Panc1 (cell line): ENCODE measurements around the gene MVB12A. TPM values are rescaled to one million over a fixed set of nuclear protein-coding genes. Genes with fewer than 3 reads are reported as not detected.

Experiments
- ATAC-seq: fragments of 200-7000 bp; cut with Tn5 transposase; 2 replicates; pipeline ENCODE4 v1.9.1; 2020; ENCODE audit warnings: mild to moderate bottlenecking, moderate library complexity
- BruUV-seq: library from RNA; stranded (reverse); fragments of 400-500 nt; replicated peaks from 2 replicates; lab custom pipeline; 2021; lab: Mats Ljungman, UMichigan
- CTCF ChIA-PET: fragments of 300-600 bp; sonication (Branson Sonifier 250); formaldehyde crosslinking; loops from one replicate; lab custom pipeline; 2022; ENCODE audit warnings: antibody characterized with exemption; lab: Charles Lee
- POLR2A ChIA-PET: fragments of 300-600 bp; sonication (Branson Sonifier 250); formaldehyde crosslinking; loops from one replicate; lab custom pipeline; 2022; ENCODE audit warnings: antibody characterized with exemption; lab: Charles Lee
- DNase-seq: peaks from one replicate; pipeline ENCODE4 v3.0.0-alpha.2; 2010; ENCODE audit warnings: low read depth, low spot score
- H3K27ac ChIP-seq: 2 replicates; pipeline ENCODE4 v1.5.1; 2011; ENCODE audit warnings: mild to moderate bottlenecking, low read length, inconsistent platforms
- H3K27me3 ChIP-seq: fragments of 200-500 bp; sonication (Bioruptor generic); 2 replicates; pipeline ENCODE4 v1.6.0; 2014; ENCODE audit warnings: low read length, inconsistent platforms; ENCODE audit not compliant: control insufficient read depth, insufficient read depth
- H3K36me3 ChIP-seq: fragments of 200-500 bp; sonication (Bioruptor generic); 2 replicates; pipeline ENCODE4 v1.5.1; 2014; ENCODE audit warnings: inconsistent platforms, mild to moderate bottlenecking, low read length, moderate library complexity; ENCODE audit not compliant: control insufficient read depth, insufficient read depth
- H3K4me1 ChIP-seq: 2 replicates; pipeline ENCODE4 v1.5.1; 2011; ENCODE audit warnings: inconsistent platforms, mild to moderate bottlenecking, low read length, moderate library complexity; ENCODE audit not compliant: control insufficient read depth, insufficient read depth
- H3K4me3 ChIP-seq, 2 experiments: 2 replicates each; pipeline ENCODE4 v1.5.1; 2011 to 2012; ENCODE audit warnings: low read depth in 2 of 2, low read length in 2 of 2, mild to moderate bottlenecking in 2 of 2, inconsistent platforms in 1 of 2, moderate library complexity in 1 of 2
- H3K9me3 ChIP-seq: fragments of 200-500 bp; sonication (Bioruptor generic); 2 replicates; pipeline ENCODE4 v1.5.1; 2014; ENCODE audit warnings: low read depth, mild to moderate bottlenecking, inconsistent platforms, low read length, moderate library complexity; ENCODE audit not compliant: control insufficient read depth, insufficient read depth
- CTCF ChIP-seq: fragments of 450-650 bp; IDR thresholded peaks from 2 replicates; pipeline ENCODE4 v1.5.1; 2017; ENCODE audit warnings: mild to moderate bottlenecking
- POLR2AphosphoS5 ChIP-seq: IDR thresholded peaks from 2 replicates; pipeline ENCODE4 v1.6.1; 2012; ENCODE audit warnings: mild to moderate bottlenecking, low read depth, low read length, moderate library complexity
- SIN3A ChIP-seq: IDR thresholded peaks from 2 replicates; pipeline ENCODE4 v1.6.1; 2012; ENCODE audit warnings: low read depth, mild to moderate bottlenecking, low read length, moderate library complexity, borderline replicate concordance; ENCODE audit not compliant: insufficient read depth
- TCF7L2 ChIP-seq: IDR thresholded peaks from 2 replicates; pipeline ENCODE4 v1.6.1; 2011; ENCODE audit warnings: mild to moderate bottlenecking, low read depth, low read length, inconsistent platforms
- in situ Hi-C: cut with HindIII; loops from 2 replicates; pipeline ENCODE4 v1.10.0; 2016; ENCODE audit warnings: low sequenced_read_pairs, low pct_unique_long_range_greater_than_20kb
- intact Hi-C: fragments of 100-400 bp; cut with micrococcal nuclease; formaldehyde crosslinking; loops from one replicate; pipeline ENCODE4 v1.10.0; 2022; ENCODE audit not compliant: unreplicated experiment
- total RNA-seq: library from RNA; stranded (reverse); gene quantifications from one replicate; pipeline ENCODE4 v1.2.1, GENCODE V29; 2021; ENCODE audit not compliant: unreplicated experiment
- TF ChIP-seq, protein P1 (sequence below), 2 experiments: IDR thresholded peaks; 2 replicates each; pipeline ENCODE4 v1.6.1; 2011 to 2012; ENCODE audit warnings: low read depth in 2 of 2, control low read depth in 1 of 2, low read length in 1 of 2, mild to moderate bottlenecking in 1 of 2, moderate library complexity in 1 of 2; ENCODE audit not compliant: insufficient read depth in 1 of 2

The MVB12A gene
- total RNA-seq, 1 experiment from 2014 or later = 42.1 TPM

DNA sequence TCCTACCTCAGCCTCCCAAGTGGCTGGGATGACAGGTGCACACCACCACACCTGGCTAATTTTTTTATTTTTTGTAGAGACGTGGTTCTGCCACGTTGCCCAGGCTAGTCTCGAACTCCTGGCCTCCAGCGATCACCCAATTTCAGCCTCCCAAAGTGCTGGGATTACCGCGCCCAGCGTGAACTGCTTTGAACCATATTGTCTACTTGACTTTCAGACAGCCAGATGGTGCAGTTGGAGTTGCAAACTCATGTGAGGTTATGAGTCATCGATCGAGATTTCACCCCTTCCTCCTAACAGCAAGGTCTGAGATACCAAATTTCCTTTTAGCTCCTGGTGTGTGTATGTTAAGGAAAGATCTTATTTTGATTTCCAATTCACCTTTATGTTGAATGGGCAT, 53.2 kb downstream of the MVB12A start:
- CTCF ChIA-PET = no interaction called here
- POLR2A ChIA-PET = no interaction called here
- in situ Hi-C loops (no loop called here), intact Hi-C loops (no loop called here)
- H3K4me3 ChIP-seq = no peak overlapping the region
- no peak for ATAC-seq
- peaks cover 13% of the 10 kb centered on the region for H3K4me1 ChIP-seq
- no peak for DNase-seq
- no peak overlapping the region for H3K27ac ChIP-seq
- no peaks in the 10 kb centered on the region for H3K27me3 ChIP-seq
- no peak for TF ChIP-seq SIN3A
- no peak for TF ChIP-seq CTCF
- no peak for TF ChIP-seq POLR2AphosphoS5
- TF ChIP-seq TCF7L2 = no peak
- TF ChIP-seq, protein P1, sequence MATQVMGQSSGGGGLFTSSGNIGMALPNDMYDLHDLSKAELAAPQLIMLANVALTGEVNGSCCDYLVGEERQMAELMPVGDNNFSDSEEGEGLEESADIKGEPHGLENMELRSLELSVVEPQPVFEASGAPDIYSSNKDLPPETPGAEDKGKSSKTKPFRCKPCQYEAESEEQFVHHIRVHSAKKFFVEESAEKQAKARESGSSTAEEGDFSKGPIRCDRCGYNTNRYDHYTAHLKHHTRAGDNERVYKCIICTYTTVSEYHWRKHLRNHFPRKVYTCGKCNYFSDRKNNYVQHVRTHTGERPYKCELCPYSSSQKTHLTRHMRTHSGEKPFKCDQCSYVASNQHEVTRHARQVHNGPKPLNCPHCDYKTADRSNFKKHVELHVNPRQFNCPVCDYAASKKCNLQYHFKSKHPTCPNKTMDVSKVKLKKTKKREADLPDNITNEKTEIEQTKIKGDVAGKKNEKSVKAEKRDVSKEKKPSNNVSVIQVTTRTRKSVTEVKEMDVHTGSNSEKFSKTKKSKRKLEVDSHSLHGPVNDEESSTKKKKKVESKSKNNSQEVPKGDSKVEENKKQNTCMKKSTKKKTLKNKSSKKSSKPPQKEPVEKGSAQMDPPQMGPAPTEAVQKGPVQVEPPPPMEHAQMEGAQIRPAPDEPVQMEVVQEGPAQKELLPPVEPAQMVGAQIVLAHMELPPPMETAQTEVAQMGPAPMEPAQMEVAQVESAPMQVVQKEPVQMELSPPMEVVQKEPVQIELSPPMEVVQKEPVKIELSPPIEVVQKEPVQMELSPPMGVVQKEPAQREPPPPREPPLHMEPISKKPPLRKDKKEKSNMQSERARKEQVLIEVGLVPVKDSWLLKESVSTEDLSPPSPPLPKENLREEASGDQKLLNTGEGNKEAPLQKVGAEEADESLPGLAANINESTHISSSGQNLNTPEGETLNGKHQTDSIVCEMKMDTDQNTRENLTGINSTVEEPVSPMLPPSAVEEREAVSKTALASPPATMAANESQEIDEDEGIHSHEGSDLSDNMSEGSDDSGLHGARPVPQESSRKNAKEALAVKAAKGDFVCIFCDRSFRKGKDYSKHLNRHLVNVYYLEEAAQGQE (IDR thresholded peaks at IDR 0.05; ENCODE audit: insufficient read depth in 1 of 2, low read depth in 2 of 2, low read length in 1 of 2) = no peak
- no peaks in the 10 kb centered on the region for H3K36me3 ChIP-seq
- H3K9me3 ChIP-seq = no peaks in the 10 kb centered on the region
- no TSS peak for BruUV-seq

Other genes with a start within 250 kb of the MVB12A start
- gene USE1, start 204.7 kb upstream of the MVB12A start, total RNA-seq = 26.2 TPM
- 37.1 TPM for gene OCEL1, start 193.8 kb upstream of the MVB12A start, total RNA-seq
- 173 TPM for gene NR2F6, start 174.1 kb upstream of the MVB12A start, total RNA-seq
- gene USHBP1, start 155.3 kb upstream of the MVB12A start, total RNA-seq = not detected
- 79.5 TPM for gene BABAM1, start 152.6 kb upstream of the MVB12A start, total RNA-seq
- 1.1 TPM for gene ANKLE1, start 138.1 kb upstream of the MVB12A start, total RNA-seq
- gene ABHD8, start 116.6 kb upstream of the MVB12A start, total RNA-seq = 19.6 TPM
- 87.7 TPM for gene MRPL34, start 114.2 kb upstream of the MVB12A start, total RNA-seq
- gene DDA1, start 110.5 kb upstream of the MVB12A start, total RNA-seq = 56.0 TPM
- gene ANO8, start 85.2 kb upstream of the MVB12A start, total RNA-seq = 13.5 TPM
- gene GTPBP3, start 82.5 kb upstream of the MVB12A start, total RNA-seq = 35.3 TPM
- 0.08 TPM for gene PLVAP, start 42.7 kb upstream of the MVB12A start, total RNA-seq
- gene CCDC194, start 25.9 kb upstream of the MVB12A start, total RNA-seq = 0.51 TPM
- 11.8 TPM for gene BST2, start 14.4 kb upstream of the MVB12A start, total RNA-seq
- gene TMEM221, start 28.6 kb downstream of the MVB12A start, total RNA-seq = 0.39 TPM
- gene NXNL1, start 40.9 kb downstream of the MVB12A start, total RNA-seq = not detected
- 5.4 TPM for gene SLC27A1, start 50.5 kb downstream of the MVB12A start, total RNA-seq
- gene PGLS, start 91.6 kb downstream of the MVB12A start, total RNA-seq = 58.2 TPM
- gene COLGALT1, start 135.6 kb downstream of the MVB12A start, total RNA-seq = 97.2 TPM